ENCODE results near the gene TMPRSS6. TPM values are rescaled to one million over a fixed set of nuclear protein-coding genes. Genes with fewer than 3 reads are reported as not detected.

The TMPRSS6 gene
- total RNA-seq, 2 donors from 2014 or later = 0.33 to 0.52 TPM

DNA sequence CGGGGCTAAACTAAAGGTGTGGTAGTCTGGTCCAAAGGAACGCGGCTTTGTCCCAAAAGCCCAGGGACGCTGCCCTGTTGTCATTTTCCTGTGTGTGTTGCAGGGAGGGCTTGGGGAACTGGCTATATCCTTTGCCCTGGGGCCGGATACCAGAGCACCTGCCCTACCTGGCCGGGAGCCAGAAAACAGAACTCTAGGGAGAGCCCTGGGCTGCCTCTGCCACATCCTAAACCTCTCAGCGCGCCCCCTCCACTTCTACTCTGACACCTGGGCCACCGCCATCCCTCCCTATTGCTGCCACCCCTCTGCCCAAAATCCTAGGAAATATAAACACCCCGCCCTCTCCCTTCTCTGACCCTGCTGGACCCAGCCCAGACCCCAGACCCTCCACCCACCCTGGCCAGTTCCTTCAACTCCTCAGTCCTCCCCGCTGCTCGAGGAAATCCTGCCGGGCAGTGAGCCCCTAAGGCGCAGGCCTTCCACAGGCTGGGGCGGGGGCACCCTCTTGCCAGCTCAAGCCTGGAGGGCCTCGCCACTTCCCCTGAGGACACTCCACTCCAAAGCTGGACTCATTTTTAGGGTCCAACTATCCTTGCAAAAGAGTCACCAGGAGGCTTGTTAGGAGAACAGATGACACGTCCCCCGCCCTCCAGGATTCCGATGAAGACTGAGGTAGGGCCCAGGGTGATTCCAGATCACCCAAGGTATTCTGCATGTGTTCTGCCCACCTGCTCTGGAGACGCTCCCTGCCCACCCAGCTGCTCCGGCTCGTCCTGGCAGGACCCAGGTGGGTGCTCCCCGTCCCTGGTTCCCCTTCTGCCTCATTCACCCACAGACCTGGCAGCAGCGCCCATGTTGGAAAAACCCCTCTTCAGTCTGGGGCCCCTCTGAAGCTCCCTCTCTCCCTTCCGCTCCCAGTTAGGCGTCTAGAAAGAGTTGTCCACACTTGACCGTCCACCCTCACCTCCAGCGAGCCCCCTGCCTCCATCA lies 45.8 kb downstream of the TMPRSS6 start:
- DNase-seq (peak in 2 of 4 donors; percentile 29 to 34), ATAC-seq (no peak)
- H3K27ac ChIP-seq = no peak overlapping the region
- no peaks in the 10 kb centered on the region for H3K36me3 ChIP-seq (replicated peaks in 1 of 2; ENCODE audit: insufficient read depth in 1 of 2, low read depth in 2 of 2)
- no peaks in the 10 kb centered on the region for H3K9me3 ChIP-seq
- peaks cover 0 to 3% of the 10 kb centered on the region in 2 donors for H3K27me3 ChIP-seq
- no peaks in the 10 kb centered on the region for H3K4me1 ChIP-seq
- no peak overlapping the region for H3K4me3 ChIP-seq
- no peak for TF ChIP-seq POLR2A (IDR thresholded peaks at IDR 0.05)
- no peak for TF ChIP-seq CTCF (IDR thresholded peaks at IDR 0.05)
- intact Hi-C loops (cut with DNase I) = no loop called here
- 75 to 76% methylated on average over 23 to 28 of the region's 28 CpGs for WGBS, 2 donors

GRCh38 chr22:37062702-37063381 lies 46.7 kb downstream of the TMPRSS6 start:
- WGBS, 2 donors = 78 to 89% methylated on average over 10 to 13 of the region's 15 CpGs
- DNase-seq (no peak), ATAC-seq (no peak)
- H3K36me3 ChIP-seq (replicated peaks in 1 of 2; ENCODE audit: insufficient read depth in 1 of 2, low read depth in 2 of 2) = no peaks in the 10 kb centered on the region
- H3K27ac ChIP-seq = no peak overlapping the region
- intact Hi-C loops (cut with DNase I) = no loop called here
- TF ChIP-seq CTCF (IDR thresholded peaks at IDR 0.05) (no peak), POLR2A (IDR thresholded peaks at IDR 0.05) (no peak)
- H3K27me3 ChIP-seq = no peaks in the 10 kb centered on the region
- H3K9me3 ChIP-seq = no peaks in the 10 kb centered on the region
- no peaks in the 10 kb centered on the region for H3K4me1 ChIP-seq
- no peak overlapping the region for H3K4me3 ChIP-seq

DNA sequence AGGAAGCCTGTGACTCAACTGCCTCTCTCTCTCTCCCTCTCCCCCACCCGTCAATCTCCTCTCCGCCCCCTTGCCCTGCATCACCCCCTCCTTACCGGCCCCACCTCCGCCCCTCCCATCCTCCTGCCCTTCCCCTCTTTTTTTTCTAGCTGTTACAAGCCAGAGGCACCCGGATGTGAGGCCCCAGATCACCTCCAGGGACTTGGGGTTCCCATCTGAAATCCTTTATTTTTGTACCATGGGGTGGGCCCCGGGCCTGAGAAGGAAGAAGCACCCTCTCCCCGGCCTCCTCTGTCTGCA lies 47.2 kb downstream of the TMPRSS6 start:
- Histone ChIP-seq H3K4me1 (no peaks in the 10 kb centered on the region), H3K36me3 (replicated peaks in 1 of 2; ENCODE audit: insufficient read depth in 1 of 2, low read depth in 2 of 2) (no peaks in the 10 kb centered on the region), H3K27me3 (no peaks in the 10 kb centered on the region), H3K27ac (no peak overlapping the region), H3K4me3 (no peak overlapping the region), H3K9me3 (no peaks in the 10 kb centered on the region)
- TF ChIP-seq POLR2A (IDR thresholded peaks at IDR 0.05) (no peak), CTCF (IDR thresholded peaks at IDR 0.05) (no peak)
- no peak for DNase-seq
- intact Hi-C loops (cut with DNase I) = no loop called here
- 55 to 74% methylated on average over 5 of the region's 7 CpGs for WGBS, 2 donors
- no peak for ATAC-seq

DNA sequence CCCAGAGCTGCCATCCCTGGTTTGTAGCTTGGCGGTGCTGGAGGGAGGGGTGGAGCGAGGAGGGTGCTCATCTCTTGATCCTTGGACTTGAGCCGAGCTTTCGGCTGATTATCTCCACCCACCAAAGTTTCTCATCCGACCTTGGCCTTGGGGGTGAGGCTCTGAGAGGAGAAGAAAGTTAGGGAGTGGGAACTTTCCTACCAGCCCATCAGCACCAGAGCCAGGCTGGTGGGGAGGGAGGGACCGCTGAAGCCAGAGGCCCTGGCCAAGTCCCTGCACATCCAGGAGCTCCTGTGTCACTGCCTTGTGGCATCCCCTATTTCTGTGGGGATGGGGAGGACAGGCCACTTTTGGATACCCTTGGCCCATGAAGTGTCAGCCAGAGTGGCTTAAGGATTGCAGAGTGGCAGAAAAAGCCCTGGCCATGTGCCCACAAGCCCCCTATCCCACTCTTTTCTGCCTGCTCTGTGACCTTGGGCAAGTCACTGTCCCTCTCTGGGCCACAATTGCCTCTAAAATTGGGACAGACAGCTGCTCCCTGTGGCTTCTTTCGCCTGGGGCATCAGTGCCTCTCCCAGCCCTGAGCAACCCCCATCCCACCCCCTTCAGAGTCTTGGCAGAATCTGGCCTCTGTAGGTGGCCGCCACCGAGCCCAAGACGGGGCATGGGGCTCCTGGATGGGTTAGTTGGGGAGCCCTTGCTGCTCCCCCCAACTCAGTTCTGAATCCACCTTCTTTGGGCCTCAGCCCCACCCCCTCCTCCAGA lies 47.7 kb downstream of the TMPRSS6 start:
- no peaks in the 10 kb centered on the region for H3K9me3 ChIP-seq
- 54 to 75% methylated on average over 9 to 10 of the region's 10 CpGs for WGBS, 2 donors
- intact Hi-C loops (cut with DNase I) = no loop called here
- DNase-seq (no peak), ATAC-seq (no peak)
- H3K27me3 ChIP-seq = no peaks in the 10 kb centered on the region
- no peak overlapping the region for H3K4me3 ChIP-seq
- H3K36me3 ChIP-seq (replicated peaks in 1 of 2; ENCODE audit: insufficient read depth in 1 of 2, low read depth in 2 of 2) = no peaks in the 10 kb centered on the region
- TF ChIP-seq POLR2A (IDR thresholded peaks at IDR 0.05) (no peak), CTCF (IDR thresholded peaks at IDR 0.05) (no peak)
- H3K27ac ChIP-seq = no peak overlapping the region
- no peaks in the 10 kb centered on the region for H3K4me1 ChIP-seq
